Hair follicle dermal papilla cell (primary cell): ENCODE results near the gene OR2T1. TPM values are rescaled to one million over a fixed set of nuclear protein-coding genes. Genes with fewer than 3 reads are reported as not detected.

Experiments used
- total RNA-seq: library from RNA; depleted of rRNA; stranded (reverse); fragments of >200 nt; gene quantifications from 2 replicates; pipeline ENCODE4 v1.2.3, GENCODE V29; 2012

OR2T1 gene, protein sequence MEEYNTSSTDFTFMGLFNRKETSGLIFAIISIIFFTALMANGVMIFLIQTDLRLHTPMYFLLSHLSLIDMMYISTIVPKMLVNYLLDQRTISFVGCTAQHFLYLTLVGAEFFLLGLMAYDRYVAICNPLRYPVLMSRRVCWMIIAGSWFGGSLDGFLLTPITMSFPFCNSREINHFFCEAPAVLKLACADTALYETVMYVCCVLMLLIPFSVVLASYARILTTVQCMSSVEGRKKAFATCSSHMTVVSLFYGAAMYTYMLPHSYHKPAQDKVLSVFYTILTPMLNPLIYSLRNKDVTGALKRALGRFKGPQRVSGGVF
- total RNA-seq = not detected in 2 replicates

DNA sequence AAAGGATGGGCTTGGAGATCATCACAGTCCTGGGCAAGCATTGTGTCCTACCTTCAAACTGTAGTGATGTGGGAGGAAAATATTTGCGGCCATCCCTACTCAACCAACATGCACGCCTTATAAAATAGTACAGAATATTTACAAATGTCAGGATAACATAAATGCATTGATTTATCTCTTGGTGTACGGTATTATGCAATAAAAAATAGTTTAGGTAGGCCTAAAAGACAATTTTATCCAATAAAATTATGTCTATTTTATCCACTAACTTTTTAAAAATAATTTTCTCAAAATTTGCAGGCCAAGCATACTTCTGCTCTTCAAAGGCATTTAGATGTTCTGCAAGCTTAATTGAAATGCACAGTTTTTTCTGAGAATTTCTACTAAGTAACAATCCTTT lies at the start of gene OR2T1:
OR2T1 (plus strand) TSS at position 301 of the 400 bp plus-strand sequence. CDS start 3,100 bp downstream, outside the sequence.

DNA sequence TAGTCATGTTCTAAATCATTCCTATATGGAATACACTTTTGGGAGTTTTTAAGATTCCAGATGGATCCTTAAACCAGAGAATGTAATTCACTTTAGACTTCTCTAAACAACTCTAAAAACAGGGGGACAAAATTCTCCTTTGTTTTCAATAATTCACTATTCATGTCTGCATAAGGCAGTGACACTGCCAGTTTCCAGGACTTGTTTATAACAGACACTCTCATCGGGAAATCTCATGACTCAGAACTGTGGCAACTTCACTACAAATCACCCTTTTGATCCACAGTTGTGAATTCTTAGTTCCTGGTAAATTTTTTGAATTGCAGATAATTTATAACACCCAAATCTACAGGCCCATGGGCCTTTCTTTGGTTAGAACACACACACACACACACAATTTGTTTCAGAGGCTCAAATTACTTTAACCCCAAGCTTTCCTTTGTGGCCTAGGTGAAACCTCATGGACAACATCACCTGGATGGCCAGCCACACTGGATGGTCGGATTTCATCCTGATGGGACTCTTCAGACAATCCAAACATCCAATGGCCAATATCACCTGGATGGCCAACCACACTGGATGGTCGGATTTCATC lies 41.6 kb upstream of the OR2T1 start, which contains the start of gene OR2T4:
OR2T4 (plus strand) TSS at position 545 of the 595 bp plus-strand sequence; CDS start at position 545, 0 bp downstream.

DNA sequence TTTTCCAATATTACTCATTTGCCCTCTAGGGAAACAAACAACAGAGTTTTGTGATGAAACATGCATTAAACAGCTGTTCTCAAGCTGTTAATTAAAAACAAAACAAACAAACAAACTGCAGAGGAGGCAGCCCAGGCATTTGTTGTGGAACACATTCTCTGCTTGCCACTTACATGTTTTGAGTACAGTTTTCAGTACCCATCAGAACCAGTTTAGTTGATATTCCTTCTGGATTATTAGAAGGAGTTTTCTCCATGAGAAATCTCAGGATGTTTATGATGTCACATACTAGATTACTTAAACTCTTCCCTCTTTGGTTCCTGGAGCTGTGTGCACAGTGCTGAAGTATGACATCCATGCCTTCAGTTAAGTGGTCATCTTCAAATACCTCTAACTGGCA lies 27.4 kb upstream of the OR2T1 start, which contains the start of gene OR2T6:
OR2T6 (plus strand) TSS at position 301 of the 400 bp plus-strand sequence. CDS start 11,863 bp downstream, outside the sequence.

DNA sequence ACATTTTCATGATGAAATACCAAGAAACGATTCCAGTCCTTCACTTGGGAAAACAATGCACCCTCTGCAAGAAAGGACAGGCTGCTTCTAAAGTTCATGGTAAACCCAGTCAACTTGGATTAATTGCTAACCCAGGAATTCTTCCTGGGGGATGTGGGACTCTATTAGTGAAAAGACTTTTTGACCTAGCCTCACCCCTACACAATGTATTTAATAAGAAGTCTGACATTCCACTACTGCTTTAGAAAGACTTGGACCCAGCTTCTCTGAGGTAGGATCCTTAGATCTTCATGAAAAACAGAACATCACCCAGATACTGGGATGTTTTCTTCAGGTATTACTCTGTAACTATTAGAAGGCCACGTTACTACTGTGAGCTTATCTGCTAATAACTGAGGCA lies 42.6 kb downstream of the OR2T1 start, which contains the start of gene OR2T2:
OR2T2 (plus strand) TSS at position 239 of the 400 bp plus-strand sequence. CDS start 7,161 bp downstream, outside the sequence.

Other genes starting within 250 kb of the OR2T1 start
- gene OR2M2, start 228.2 kb upstream of the OR2T1 start, total RNA-seq = not detected in 2 replicates
- gene OR2M3, start 205.8 kb upstream of the OR2T1 start, total RNA-seq = under 0.01 and 0.12 TPM in 2 replicates
- gene OR2M4, start 171.6 kb upstream of the OR2T1 start, total RNA-seq = under 0.01 and 0.12 TPM in 2 replicates
- gene OR2T33, start 125.1 kb upstream of the OR2T1 start, total RNA-seq = not detected in 2 replicates
- not detected in 2 replicates for gene OR2T12, start 99.6 kb upstream of the OR2T1 start, total RNA-seq
- not detected in 2 replicates for gene OR2M7, start 78.5 kb upstream of the OR2T1 start, total RNA-seq
- gene OR14C36, start 54.3 kb upstream of the OR2T1 start, total RNA-seq = not detected in 2 replicates
- gene OR2T4, start 41.4 kb upstream of the OR2T1 start, total RNA-seq = not detected in 2 replicates
- gene OR2T6, start 27.3 kb upstream of the OR2T1 start, total RNA-seq = not detected in 2 replicates
- gene OR2T2, start 42.6 kb downstream of the OR2T1 start, total RNA-seq = not detected in 2 replicates
- gene OR2T3, start 70.3 kb downstream of the OR2T1 start, total RNA-seq = not detected in 2 replicates
- gene OR2T5, start 85.5 kb downstream of the OR2T1 start, total RNA-seq = not detected in 2 replicates
- gene OR2G6, start 105.0 kb downstream of the OR2T1 start, total RNA-seq = not detected in 2 replicates
- not detected in 2 replicates for gene OR2T29, start 159.7 kb downstream of the OR2T1 start, total RNA-seq
- not detected in 2 replicates for gene OR2T34, start 171.7 kb downstream of the OR2T1 start, total RNA-seq
- not detected in 2 replicates for gene OR2T10, start 194.7 kb downstream of the OR2T1 start, total RNA-seq
- gene OR2T11, start 232.0 kb downstream of the OR2T1 start, total RNA-seq = not detected in 2 replicates
- not detected in 2 replicates for gene OR2T35, start 242.2 kb downstream of the OR2T1 start, total RNA-seq